LHCN-M2 (cell line): Measurements from ENCODE around the gene HNF1A. TPM values are rescaled to one million over a fixed set of nuclear protein-coding genes. Genes with fewer than 3 reads are reported as not detected.
"Not testable (repeated sequence)": the region's sequence is repeated elsewhere in the genome, so short reads cannot be mapped to it uniquely, and the experiment has no call there.

Experiments used
- DNase-seq: peaks from one replicate; pipeline ENCODE4 v3.0.0-alpha.2; 2012; ENCODE audit warnings: low read depth
- polyA plus RNA-seq: library from polyadenylated mRNA; unstranded; fragments of >200 nt; gene quantifications from one replicate; pipeline ENCODE4 v1.2.1, GENCODE V29; 2012; ENCODE audit warnings: missing spikeins
- total RNA-seq: library from RNA; depleted of rRNA; stranded (reverse); fragments of >200 nt; gene quantifications from 2 replicates; pipeline ENCODE4 v1.2.3, GENCODE V29; 2014; rRNA removed

Gene HNF1A
- total RNA-seq, result 0.06 and 0.13 TPM in 2 replicates
- not detected for polyA plus RNA-seq

GRCh38 chr12:120978296-120979219 lies at the start of gene HNF1A:
Gene HNF1A (plus strand): TSS chr12:120978543. CDS start chr12:120978769, 226 bp downstream.
- DNase-seq, result no peak

- no peak for DNase-seq
Observed at GRCh38 chr12:120928864-120929652, 49.3 kb upstream of the HNF1A start.

GRCh38 chr12:120930032-120930431 lies 48.3 kb upstream of the HNF1A start:
- DNase-seq, result no peak

GRCh38 chr12:120932058-120932457 lies 46.3 kb upstream of the HNF1A start:
- no peak for DNase-seq

- DNase-seq, result no peak
Observed at GRCh38 chr12:120932956-120933526, 45.3 kb upstream of the HNF1A start.

- DNase-seq, result no peak
Observed at GRCh38 chr12:120933786-120934185, 44.6 kb upstream of the HNF1A start.

GRCh38 chr12:120936197-120936596 lies 42.1 kb upstream of the HNF1A start:
- no peak for DNase-seq

GRCh38 chr12:120938496-120938895 lies 39.8 kb upstream of the HNF1A start:
- no peak for DNase-seq

- DNase-seq, result no peak
Observed at GRCh38 chr12:120939523-120939922, 38.8 kb upstream of the HNF1A start.

- no peak for DNase-seq
Observed at GRCh38 chr12:120940006-120940405, 38.3 kb upstream of the HNF1A start.

GRCh38 chr12:120940799-120941198 lies 37.5 kb upstream of the HNF1A start:
- no peak for DNase-seq

- DNase-seq, result no peak
Observed at GRCh38 chr12:120941412-120941811, 36.9 kb upstream of the HNF1A start.

GRCh38 chr12:120941846-120942405 lies 36.4 kb upstream of the HNF1A start:
- no peak for DNase-seq

- no peak for DNase-seq
Observed at GRCh38 chr12:120943482-120943881, 34.9 kb upstream of the HNF1A start.

GRCh38 chr12:120944645-120945217 lies 33.6 kb upstream of the HNF1A start:
- DNase-seq, result peak; percentile 30

- DNase-seq, result not testable (repeated sequence)
Observed at GRCh38 chr12:120945516-120945915, 32.8 kb upstream of the HNF1A start.

- not testable (repeated sequence) for DNase-seq
Observed at GRCh38 chr12:120950260-120950799, 28.0 kb upstream of the HNF1A start.

GRCh38 chr12:120950807-120951206 lies 27.5 kb upstream of the HNF1A start:
- no peak for DNase-seq

GRCh38 chr12:120955232-120955631 lies 23.1 kb upstream of the HNF1A start:
- DNase-seq, result no peak

- DNase-seq, result no peak
Observed at GRCh38 chr12:120956579-120957300, 21.6 kb upstream of the HNF1A start.
